ENCODE results near the gene NECAP2.

GRCh38 chr1:16398371-16398953 is 42.1 kb upstream of the NECAP2 start:
- TF ChIP-seq CTCF (IDR thresholded peaks at IDR 0.05), result no peak
- TF ChIP-seq POLR2A (IDR thresholded peaks at IDR 0.05), result no peak
